Hepatocyte (in vitro differentiated cells): ENCODE measurements around the gene SYNGR3.

Source experiments
- CTCF ChIP-seq: fragments of 200-600 bp; sonication (generic); IDR thresholded peaks from 2 replicates; pipeline ENCODE4 v1.5.1; 2016; ENCODE audit warnings: antibody characterized with exemption, mild to moderate bottlenecking; ENCODE audit not compliant: poor library complexity
- EZH2 ChIP-seq: fragments of 200-600 bp; sonication (generic); IDR thresholded peaks from 2 replicates; pipeline ENCODE4 v1.6.1; 2016; ENCODE audit warnings: antibody characterized with exemption, mild to moderate bottlenecking, borderline replicate concordance
- EZH2phosphoT487 ChIP-seq: fragments of 200-600 bp; sonication (generic); IDR thresholded peaks from one replicate; pipeline ENCODE4 v1.6.1; 2018; ENCODE audit warnings: antibody characterized with exemption, mild to moderate bottlenecking, low read depth, moderate library complexity; ENCODE audit not compliant: unreplicated experiment, severe bottlenecking

- TF ChIP-seq CTCF (no peak), EZH2 (no peak), EZH2phosphoT487 (no peak)
Measured at GRCh38 chr16:1950559-1950958, 39.2 kb upstream of the SYNGR3 start.
